CD4-positive, alpha-beta T cell treated with Interleukin-10 for 1 hour (primary cell): ENCODE results near the gene INHBE.
"Not testable (repeated sequence)": the region's sequence is repeated elsewhere in the genome, so short reads cannot be mapped to it uniquely, and the experiment has no call there.

Experiments
- DNase-seq: peaks from one replicate; pipeline ENCODE4 v3.0.0-alpha.2; 2020

The INHBE gene

DNA sequence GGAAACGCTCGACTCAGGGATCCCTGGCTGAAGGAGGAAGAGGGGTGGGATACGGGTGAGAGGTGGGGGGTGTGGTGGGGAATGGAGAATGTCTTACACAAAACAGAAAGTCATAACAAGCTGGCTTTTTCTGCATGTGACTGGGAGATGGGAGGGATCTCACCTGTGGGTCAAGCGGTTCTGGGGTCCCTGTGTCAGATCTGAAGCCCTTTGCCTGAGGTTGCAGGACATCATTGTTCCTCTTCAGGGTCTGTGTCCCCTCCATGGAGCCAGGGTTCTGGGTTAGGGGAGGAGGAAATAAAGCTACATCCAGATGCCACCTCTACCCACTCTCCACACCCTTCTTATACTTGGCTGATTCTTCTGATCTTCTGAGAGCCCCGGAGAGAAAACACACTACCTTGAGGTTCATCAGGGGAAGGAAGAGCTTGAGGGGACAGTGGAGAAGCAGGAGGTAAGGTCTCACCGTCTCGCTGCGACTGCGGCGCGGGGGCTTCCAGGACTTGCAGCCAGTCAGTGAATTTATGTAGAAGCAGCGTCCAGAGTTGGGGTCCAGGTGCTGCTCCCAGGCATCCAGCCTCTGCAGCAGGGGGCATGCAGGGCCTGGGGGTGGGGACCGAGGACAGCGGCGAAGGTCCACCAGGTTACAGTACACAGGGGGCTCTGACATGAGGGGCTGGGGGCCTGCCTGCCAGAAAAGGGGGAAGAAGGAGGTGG, 22.0 kb downstream of the INHBE start:
- DNase-seq = no peak

DNA sequence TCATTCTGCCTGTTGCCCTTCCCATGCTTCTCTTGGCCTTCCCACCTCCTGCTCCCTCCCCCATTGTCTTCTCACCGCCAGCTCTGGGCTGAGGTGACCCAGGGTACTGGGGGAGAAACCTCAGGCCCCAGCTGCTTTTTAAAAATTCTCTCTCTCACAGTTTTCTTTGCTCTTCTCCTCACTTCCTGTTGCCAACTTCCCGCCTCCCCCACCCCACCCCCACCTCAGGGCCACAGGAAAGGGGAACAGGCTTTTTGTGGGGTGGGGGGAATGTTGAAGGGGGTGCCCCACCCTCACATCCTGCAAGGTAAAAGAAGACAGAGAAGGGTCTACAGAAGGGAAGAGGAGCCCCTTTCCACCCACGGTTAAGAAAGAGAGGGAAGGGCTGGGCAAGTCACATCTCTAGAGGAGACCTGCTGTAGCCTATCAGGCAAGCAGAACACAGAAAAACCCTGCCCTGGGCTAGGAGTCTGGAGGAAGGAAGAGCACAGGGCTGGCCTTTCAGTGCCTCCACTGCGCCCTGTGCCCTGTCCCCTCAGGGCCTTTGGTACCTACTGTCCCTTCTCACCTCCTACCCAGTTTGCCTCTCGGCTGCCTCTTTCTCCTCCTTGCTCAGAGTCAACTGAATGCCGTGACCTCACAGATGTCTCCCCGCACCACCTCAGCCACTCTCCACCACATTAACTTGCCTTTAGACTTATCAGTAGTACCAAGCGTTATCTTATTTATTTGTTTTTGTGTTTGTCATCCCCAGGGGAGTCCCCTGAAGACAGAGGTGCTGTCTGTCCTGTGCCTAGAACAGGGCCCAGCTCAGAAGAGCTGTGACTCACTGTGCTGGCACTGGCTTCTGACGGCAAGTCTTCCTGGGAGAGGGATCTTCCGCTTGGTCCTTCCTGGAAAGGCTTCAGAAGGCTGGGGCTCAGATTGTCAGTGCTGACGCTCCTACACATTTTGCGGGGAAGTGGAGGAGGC, 22.9 kb downstream of the INHBE start:
- DNase-seq = peak; percentile 78

DNA sequence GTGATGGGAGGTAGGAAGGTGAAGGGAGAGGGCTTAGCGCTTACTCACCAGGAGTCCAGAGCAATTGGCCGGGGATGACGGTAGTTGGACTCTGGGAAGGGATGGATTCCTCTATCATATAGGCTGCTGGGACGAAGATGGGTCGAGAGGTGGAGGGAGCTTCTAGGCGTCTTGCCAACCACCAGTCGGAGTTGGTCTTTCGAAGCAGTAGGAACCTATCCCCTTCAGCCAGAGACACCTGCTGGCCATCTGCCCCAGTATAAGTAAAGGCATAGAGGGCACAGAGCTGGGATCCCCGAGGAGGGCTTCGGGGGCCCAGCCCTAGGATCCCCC, 23.9 kb downstream of the INHBE start:
- DNase-seq = no peak

DNA sequence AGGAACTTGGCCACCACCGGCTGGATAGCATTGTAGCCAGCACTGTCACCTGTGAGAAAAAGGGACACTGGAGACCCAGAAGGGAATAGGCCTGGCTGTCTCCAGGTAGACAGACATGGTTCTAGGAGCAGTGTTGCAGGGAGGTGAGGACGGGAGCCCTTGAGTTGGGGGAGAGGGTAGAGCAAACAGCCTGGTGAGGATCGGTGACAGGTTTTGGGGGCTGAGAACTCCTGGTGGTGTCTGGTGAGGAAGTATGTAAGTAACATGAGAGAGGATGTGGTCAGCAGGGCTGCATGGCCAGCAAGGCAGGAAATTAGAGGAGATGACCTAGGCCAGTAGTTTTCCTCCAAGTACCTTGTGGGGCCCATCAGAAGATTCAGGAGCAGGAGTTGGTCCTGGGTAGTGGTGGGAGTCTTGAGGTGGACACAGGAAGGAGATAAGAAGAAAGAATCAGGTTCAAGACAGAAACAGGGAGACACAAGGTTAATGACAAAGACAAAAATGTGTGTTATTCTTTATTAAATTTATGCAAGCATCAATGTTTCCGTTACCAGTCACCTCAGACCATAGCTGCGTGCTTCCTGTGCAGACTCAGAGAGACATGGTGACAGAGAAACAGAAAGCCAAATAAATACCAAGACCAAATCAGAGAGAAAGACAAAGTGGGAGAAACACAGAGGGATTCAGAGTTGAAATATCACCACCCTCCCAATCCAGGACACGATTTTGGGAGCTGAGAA, 24.4 kb downstream of the INHBE start, which contains the start of gene ARHGAP9:
TSS of gene ARHGAP9 (minus strand) at position 491 of the 740 bp plus-strand sequence. CDS start at position 31, 460 bp downstream.
- peak; percentile 85 for DNase-seq

DNA sequence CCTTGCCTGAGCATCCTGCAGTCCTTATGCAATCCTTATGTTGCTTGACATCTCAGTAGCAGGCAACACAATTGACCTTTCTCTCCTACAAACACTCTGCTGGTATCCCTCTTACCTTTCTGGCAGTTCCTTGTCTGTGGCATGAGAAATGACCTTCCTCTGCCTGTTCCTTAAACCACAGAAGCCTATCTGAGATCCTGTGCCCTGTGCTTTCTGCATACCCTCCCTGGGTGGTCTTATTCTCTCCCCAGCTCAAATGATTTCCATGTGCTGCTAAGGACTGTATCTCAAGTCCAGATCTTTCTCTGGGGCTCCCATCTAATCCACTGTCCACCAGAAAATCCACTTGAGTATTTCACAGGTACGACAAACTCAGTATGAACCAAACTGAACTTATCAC, 26.6 kb downstream of the INHBE start:
- no peak for DNase-seq

DNA sequence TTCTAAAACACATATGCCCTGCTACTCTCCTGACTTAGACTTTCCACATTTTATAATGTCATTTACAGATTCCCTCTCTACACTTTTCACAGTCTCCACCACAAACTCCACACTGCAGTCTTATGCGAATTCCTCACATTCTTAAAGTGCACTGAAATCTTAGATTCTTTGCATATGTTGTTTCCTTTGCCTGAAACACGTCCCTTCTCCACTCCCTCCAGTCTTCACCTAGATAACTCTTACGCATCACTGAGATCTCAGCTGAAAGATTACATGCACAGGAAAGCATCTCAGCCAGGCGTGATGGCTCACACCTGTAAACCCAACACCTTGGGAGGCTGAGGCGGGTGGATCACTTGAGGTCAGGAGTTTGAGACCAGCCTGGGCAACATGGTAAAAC, 28.4 kb downstream of the INHBE start:
- no peak for DNase-seq

DNA sequence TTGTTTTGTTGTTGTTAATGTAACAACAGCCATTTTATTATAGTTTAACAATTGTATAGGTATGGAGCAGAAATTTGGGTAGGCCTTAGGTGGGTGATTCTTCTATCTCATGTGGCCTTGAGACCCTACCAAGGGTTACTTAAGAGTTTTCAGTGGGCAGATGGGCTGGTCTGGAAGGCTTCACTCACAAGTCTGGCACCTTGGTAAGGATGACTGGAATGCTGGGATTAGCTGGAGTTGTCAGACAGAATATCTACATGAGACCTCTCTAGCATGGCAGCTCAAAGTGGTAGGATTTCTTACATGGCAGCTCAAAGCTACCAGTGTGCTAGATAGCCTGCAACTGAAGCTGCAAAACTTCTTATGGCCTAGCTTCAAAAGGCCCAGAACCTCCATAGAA, 30.6 kb downstream of the INHBE start:
- no peak for DNase-seq

DNA sequence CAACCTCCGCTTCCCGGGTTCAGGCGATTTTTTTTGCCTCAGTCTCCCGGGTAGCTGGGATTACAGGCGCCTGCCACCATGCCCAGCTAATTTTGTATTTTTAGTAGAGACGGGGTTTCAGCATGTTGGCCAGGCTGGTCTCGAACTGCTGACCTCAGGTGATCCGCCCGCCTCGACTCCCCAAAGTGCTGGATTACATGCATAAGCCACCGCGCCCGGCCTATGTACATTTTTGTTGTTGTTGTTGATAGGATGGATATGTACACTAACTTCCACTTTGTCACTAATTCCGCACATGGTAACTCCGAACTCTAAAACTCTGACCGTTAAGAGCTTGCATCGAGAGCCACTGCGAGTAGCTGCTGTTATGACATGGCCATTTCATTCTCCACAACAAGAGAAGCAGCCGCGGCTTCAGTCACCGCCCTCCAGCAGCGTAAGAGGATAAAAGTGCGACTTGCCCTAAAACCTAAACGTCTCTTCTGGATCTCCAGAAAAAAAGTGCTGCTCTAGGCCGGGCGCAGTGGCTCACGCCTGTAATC, 32.0 kb downstream of the INHBE start:
- no peak for DNase-seq

DNA sequence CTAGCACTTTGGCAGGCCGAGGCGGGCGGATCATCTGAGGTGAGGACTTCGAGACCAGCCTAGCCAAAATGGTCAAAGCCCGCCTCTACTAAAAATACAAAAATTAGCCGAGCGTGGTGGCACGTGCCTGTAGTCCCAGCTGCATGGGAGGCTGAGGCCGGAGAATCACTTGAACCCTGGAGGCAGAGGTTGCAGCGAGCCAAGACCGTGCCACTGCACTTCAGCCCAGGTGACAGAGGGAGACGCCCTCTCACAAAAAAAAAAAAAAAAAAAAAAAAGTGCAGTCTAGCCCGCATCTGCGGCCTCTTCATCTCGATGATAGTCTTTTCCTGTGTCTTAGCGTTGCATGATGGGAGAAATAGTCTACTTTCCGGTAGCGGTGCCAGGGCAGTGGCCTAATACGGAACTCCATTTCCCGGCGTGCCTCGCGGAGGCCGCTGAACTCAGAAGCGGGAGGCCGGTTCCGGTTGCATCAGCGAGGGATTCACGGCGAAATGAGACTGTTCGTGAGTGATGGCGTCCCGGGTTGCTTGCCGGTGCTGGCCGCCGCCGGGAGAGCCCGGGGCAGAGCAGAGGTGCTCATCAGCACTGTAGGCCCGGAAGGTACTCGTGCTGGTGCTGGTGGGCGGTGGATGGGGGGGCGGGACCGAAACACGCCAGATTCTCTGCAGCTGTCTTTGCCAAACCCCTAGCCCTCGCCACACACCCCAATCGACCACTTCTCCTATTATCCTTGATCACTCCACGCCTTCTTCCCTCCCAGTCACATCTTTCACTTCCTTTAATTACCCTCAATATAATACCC, 32.7 kb downstream of the INHBE start, which contains the start of gene MARS1:
TSS of gene MARS1 (plus strand) at position 472 of the 805 bp plus-strand sequence. CDS start at position 495, 23 bp downstream.
- peak; percentile 96 for DNase-seq

DNA sequence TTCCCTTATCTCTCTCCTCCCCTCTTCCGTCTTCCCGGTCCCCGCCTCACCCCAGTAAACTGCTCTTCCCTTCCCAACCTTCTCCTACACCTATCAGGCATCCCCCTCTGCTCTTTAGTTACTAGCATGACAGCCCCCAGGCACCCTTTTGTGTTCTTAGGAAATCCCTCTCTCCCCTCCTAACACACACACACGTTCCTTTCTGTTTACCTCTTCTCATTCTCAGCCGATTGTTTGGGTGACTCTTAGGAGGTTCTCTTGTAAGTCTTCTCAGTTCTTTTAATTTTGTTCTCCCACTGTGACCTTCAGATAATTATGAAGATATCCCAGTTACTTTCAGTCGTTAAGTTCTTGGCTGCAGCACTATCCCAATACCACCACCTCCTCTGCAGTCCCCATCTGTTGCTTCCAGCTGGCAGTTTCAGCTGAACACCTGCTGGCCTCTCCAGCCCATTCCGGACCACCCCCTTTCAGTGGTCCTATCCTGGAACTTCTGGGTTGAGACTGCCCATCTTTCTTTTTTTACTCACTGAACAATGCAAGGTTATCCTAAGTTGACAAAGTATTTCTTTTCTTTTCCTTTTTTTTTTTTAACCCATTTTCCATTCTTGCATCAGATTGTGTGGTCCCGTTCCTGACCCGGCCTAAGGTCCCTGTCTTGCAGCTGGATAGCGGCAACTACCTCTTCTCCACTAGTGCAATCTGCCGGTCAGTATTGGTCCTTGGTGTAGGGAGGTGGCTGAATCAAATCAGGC, 33.5 kb downstream of the INHBE start:
- DNase-seq = no peak

DNA sequence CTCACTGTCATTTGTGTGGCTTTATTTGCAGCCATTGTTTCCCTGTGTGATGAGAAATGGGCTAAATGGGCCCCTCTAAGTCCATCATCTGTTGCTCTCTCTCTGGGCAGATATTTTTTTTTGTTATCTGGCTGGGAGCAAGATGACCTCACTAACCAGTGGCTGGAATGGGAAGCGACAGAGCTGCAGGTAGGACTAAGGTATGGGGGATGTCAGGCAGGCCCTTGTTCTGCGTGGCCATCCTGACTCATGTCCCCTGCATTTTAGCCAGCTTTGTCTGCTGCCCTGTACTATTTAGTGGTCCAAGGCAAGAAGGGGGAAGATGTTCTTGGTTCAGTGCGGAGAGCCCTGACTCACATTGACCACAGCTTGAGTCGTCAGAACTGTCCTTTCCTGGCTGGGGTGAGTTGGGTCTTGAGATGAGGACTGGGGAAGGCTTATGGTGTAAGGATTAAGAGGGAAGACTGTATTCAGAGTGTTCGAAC, 34.1 kb downstream of the INHBE start:
- no peak for DNase-seq

DNA sequence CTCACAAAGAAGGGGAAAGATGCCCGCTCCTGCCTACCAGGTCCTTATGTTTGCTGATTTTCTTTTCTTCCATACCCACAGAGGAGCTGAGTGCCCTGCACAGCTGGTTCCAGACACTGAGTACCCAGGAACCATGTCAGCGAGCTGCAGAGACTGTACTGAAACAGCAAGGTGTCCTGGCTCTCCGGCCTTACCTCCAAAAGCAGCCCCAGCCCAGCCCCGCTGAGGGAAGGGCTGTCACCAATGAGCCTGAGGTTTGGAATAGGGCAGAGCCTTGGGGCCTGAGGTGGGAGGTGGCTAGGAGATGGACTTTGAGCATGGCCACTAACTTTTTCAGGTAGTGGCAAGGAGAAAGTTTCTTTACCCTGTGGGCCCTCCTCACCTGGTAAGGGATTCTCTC, 35.0 kb downstream of the INHBE start:
- no peak for DNase-seq

DNA sequence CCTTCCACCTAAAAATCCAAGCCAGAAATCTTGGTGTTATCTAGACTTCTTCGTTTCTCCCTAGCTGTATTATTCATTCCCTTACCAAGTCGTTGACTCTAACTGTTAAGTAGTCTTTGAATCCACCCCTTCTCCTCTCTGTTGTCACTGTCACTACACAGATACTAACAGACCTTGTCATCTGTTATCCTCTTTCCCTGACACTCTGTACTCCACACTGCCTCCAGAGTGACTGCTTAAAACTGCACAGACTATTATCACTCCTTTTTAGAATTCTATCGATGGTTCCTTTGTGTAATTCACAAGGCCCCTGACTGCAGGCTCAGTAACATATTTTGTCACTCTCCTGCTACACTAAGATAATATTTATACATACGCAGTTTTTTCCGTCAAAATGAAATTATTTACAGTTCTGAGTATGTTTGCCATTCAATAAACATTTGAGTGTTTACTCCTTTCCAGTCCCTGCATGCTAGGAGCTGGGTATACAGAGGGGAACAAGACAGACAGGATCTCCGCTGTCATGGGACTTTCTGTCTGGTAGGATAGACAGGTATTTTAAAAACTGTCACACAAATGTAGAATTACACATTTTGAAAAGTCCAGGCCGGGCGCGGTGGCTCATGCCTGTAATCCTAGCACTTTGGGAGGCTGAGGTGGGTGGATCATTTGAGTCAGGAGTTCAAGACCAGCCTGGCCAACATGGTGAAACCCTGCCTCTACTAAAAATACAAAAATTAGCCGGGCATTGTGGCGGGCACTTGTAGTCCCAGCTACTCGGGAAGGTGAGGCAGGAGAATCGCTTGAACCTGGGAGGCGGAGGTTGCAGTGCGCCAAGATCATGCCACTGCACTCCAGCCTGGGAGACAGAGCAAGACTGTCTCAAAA, 36.5 kb downstream of the INHBE start:
- DNase-seq = no peak

DNA sequence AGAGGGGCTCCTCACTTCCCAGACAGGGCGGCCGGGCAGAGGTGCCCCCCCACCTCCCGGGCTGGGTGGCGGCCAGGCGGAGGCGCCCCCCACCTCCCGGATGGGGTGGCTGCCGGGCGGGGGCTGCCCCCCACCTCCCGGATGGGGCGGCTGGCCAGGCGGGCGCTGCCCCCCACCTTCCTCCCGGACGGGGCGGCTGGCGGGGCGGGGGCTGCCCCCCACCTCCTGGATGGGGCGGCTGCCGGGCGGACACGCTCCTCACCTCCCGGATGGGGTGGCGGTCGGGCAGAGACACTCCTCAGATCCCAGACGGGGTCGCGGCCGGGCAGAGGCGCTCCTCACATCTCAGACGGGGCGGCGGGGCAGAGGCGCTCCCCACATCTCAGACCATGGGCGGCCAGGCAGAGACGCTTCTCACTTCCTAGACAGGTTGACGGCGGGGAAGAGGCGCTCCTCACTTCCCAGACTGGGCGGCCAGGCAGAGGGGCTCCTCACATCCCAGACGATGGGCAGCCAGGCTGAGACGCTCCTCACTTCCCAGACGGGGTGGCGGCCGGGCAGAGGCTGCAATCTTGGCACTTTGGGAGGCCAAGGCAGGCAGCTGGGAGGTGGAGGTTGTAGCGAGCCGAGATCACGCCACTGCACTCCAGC, 40.1 kb downstream of the INHBE start:
- DNase-seq = not testable (repeated sequence)

DNA sequence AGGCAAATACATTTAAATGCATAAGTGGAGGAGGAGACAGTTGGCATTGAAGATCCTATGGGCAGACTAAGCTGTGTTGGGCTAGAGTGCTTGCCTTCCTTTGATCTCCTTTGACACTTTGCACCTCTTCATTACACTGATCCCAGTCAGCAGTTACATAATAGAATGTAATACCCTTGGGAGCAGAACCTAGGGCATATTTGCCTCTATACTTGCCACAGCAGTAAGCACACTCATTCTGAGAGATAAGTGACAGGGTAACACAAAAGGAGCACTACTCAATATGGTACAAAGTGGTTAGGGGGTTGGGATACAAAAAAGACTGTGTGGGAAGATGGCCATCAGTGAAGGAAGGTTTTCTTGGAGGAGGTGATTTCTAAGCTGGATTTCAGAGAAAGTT, 41.7 kb downstream of the INHBE start:
- DNase-seq = no peak

DNA sequence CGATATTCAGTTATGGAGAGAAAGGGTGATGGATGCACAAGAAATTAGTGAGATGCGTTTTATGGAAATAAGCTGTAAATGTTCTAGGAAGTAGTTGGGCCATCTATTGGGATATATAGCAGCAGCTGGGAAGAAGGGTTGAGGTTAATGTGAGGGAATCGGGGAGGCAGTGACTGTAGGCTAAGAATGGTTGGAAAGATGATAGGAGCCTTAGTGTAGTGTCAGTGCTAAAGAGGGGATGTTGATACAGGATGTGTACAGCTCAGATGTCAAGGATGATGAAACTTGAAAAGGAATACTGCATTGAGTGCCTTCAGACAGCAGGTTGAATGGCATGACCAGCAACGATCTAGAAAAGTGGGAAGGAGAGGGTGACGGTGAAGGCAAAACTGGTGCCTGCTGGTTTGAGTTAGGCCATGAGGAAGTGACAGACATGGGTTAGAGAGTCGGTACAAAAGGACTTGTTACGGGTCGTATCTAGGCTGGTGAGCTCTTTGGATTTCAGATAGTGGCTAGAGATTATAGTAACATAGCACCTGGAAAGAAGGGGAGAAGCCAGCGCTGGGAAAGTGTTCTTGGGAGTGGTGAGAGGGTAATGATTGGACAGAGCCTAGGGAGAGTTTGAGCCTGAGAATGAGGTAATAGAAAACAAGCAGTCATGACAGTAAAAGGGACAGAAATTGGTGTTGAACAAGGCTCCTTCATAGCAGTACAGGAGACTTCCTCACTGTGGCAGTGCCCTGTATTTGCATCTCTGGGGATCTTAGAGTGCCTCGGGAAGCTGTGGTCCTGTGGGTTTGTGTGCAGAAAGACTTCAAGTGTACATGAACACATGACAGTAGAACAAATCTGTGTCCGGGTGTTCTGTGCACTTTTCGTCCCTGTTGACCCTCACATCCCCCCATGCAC, 42.4 kb downstream of the INHBE start:
- no peak for DNase-seq

DNA sequence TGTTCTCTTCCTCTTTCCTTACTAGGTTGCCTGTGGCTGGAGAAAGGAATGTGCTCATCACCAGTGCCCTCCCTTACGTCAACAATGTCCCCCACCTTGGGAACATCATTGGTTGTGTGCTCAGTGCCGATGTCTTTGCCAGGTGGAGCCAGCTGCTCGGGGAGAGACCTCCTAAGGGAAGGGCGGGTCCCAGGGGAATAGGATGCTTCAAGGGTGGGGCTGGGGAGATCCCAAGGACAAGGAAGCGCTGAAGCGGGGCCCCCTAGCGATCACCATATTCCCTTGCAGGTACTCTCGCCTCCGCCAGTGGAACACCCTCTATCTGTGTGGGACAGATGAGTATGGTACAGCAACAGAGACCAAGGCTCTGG, 43.0 kb downstream of the INHBE start:
- no peak for DNase-seq

DNA sequence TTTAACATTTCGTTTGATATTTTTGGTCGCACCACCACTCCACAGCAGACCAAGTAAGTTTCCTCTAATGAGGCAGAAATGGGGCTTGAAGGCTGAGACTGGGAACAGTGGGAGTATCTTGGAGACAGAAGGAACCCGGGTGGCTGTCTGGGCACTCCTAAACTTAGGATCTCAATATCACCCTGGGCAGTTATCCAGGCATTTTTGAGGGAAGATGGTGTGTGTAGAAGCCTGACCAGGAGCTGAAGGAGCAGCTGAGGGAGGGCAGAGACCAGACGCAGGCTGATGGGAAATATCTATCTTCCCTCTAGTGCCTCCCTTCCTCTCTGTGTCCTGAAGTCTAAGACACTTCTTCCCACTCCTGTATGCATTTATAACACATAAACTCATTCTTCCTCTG, 43.5 kb downstream of the INHBE start:
- no peak for DNase-seq
